Mesothelial cell of epicardium (in vitro differentiated cells): ENCODE measurements around the gene FOXP1. TPM values are rescaled to one million over a fixed set of nuclear protein-coding genes. Genes with fewer than 3 reads are reported as not detected.

Experiments used
- DNase-seq, 2 experiments: peaks; one replicate each; pipeline ENCODE4 v3.0.0; 2021; ENCODE audit warnings: low spot score in 2 of 2; ENCODE audit not compliant: unreplicated experiment in 2 of 2
- H3K27ac Mint-ChIP-seq: 2 replicates; pipeline ENCODE4 v1.8.0; 2021; ENCODE audit warnings: mixed read lengths
- H3K27me3 Mint-ChIP-seq: 2 replicates; pipeline ENCODE4 v1.8.0; 2021; ENCODE audit warnings: low read depth, mixed read lengths
- H3K36me3 Mint-ChIP-seq: 2 replicates; pipeline ENCODE4 v1.8.0; 2021; ENCODE audit warnings: mixed read lengths
- H3K4me1 Mint-ChIP-seq: 2 replicates; pipeline ENCODE4 v1.8.0; 2021; ENCODE audit warnings: mixed read lengths
- H3K4me3 Mint-ChIP-seq: 2 replicates; pipeline ENCODE4 v1.8.0; 2021; ENCODE audit warnings: mild to moderate bottlenecking, moderate library complexity, mixed read lengths
- H3K9me3 Mint-ChIP-seq: 2 replicates; pipeline ENCODE4 v1.8.0; 2021; ENCODE audit warnings: mixed read lengths
- CTCF ChIP-seq: fragments of 200-600 bp; sonication (generic); IDR thresholded peaks from one replicate; pipeline ENCODE4 v1.5.0; 2021; ENCODE audit warnings: antibody characterized with exemption; ENCODE audit not compliant: unreplicated experiment
- total RNA-seq: library from RNA; stranded (reverse); gene quantifications from 3 replicates; pipeline ENCODE4 v1.2.1, GENCODE V29; 2021

The FOXP1 gene
- total RNA-seq, 1 donor from 2014 or later = 187 TPM

- TF ChIP-seq CTCF = no peak
- H3K27ac Mint-ChIP-seq = no peak overlapping the region
- peaks cover 19% of the 10 kb centered on the region for H3K36me3 Mint-ChIP-seq
- no peak overlapping the region for H3K4me3 Mint-ChIP-seq
- no peaks in the 10 kb centered on the region for H3K27me3 Mint-ChIP-seq
- DNase-seq = no peak
- peaks cover 5% of the 10 kb centered on the region for H3K9me3 Mint-ChIP-seq
- H3K4me1 Mint-ChIP-seq = peaks cover 29% of the 10 kb centered on the region
Observed at GRCh38 chr3:71012971-71013370, 570.6 kb downstream of the FOXP1 start.

GRCh38 chr3:71011565-71012287 lies 571.8 kb downstream of the FOXP1 start:
- DNase-seq = no peak
- no peak overlapping the region for H3K4me3 Mint-ChIP-seq
- peak overlapping the region; percentile 50 for H3K27ac Mint-ChIP-seq
- H3K9me3 Mint-ChIP-seq = peaks cover 5% of the 10 kb centered on the region
- peaks cover 34% of the 10 kb centered on the region for H3K4me1 Mint-ChIP-seq
- TF ChIP-seq CTCF = no peak
- no peaks in the 10 kb centered on the region for H3K27me3 Mint-ChIP-seq
- H3K36me3 Mint-ChIP-seq = peaks cover 19% of the 10 kb centered on the region

- TF ChIP-seq CTCF = no peak
- H3K4me1 Mint-ChIP-seq = peaks cover 33% of the 10 kb centered on the region
- no peaks in the 10 kb centered on the region for H3K27me3 Mint-ChIP-seq
- peak overlapping the region; percentile 50 for H3K27ac Mint-ChIP-seq
- peaks cover 19% of the 10 kb centered on the region for H3K36me3 Mint-ChIP-seq
- H3K9me3 Mint-ChIP-seq = peaks cover 5% of the 10 kb centered on the region
- no peak for DNase-seq
- H3K4me3 Mint-ChIP-seq = no peak overlapping the region
Observed at GRCh38 chr3:71010726-71011455, 572.6 kb downstream of the FOXP1 start.

GRCh38 chr3:71008350-71008935 lies 575.1 kb downstream of the FOXP1 start:
- H3K27me3 Mint-ChIP-seq = no peaks in the 10 kb centered on the region
- H3K4me3 Mint-ChIP-seq = no peak overlapping the region
- peaks cover 3% of the 10 kb centered on the region for H3K9me3 Mint-ChIP-seq
- peaks cover 49% of the 10 kb centered on the region for H3K4me1 Mint-ChIP-seq
- H3K27ac Mint-ChIP-seq = peak overlapping the region; percentile 64
- no peak for TF ChIP-seq CTCF
- no peak for DNase-seq
- H3K36me3 Mint-ChIP-seq = peaks cover 6% of the 10 kb centered on the region

GRCh38 chr3:71006810-71007785 lies 576.4 kb downstream of the FOXP1 start:
- Mint-ChIP-seq H3K4me3 (no peak overlapping the region), H3K4me1 (peaks cover 63% of the 10 kb centered on the region), H3K36me3 (no peaks in the 10 kb centered on the region), H3K27ac (peak overlapping the region; percentile 39), H3K9me3 (no peaks in the 10 kb centered on the region), H3K27me3 (no peaks in the 10 kb centered on the region)
- no peak for DNase-seq
- TF ChIP-seq CTCF = no peak
